SK-N-SH (cell line): Measurements from ENCODE around the gene CARD19. TPM values are rescaled to one million over a fixed set of nuclear protein-coding genes. Genes with fewer than 3 reads are reported as not detected.

Experiments
- CTCF ChIA-PET: fragments of 300-600, 350-600 bp; formaldehyde crosslinking; extraction: SDS; loops from one replicate; lab custom pipeline; 2021; lab: Yijun Ruan, JAX
- POLR2A ChIA-PET: fragments of 350-600 bp; sonication (Branson Sonifier 250); formaldehyde crosslinking; extraction: SDS; loops from one replicate; lab custom pipeline; 2020; ENCODE audit warnings: antibody characterized with exemption, inconsistent platforms; lab: Yijun Ruan, JAX
- DNase-seq: peaks from one replicate; pipeline ENCODE4 v3.0.0; 2012
- H2AFZ ChIP-seq: fragments of 200-600 bp; sonication (generic); 2 replicates; pipeline ENCODE4 v1.8.1; 2016; ENCODE audit warnings: antibody characterized with exemption, mild to moderate bottlenecking, low read depth
- H3F3A ChIP-seq: fragments of 200-600 bp; sonication (generic); replicated peaks from 2 replicates; pipeline ENCODE3; 2016; ENCODE audit warnings: antibody characterized with exemption, mild to moderate bottlenecking; ENCODE audit not compliant: insufficient read depth
- H3K27ac ChIP-seq, 2 experiments: fragments of 200-500 bp in 1 of 2; fragments of 200-600 bp in 1 of 2; sonication (Bioruptor generic) in 1 of 2; sonication (generic), shearing (Covaris generic) in 1 of 2; 2 replicates each; pipeline versions ENCODE4 v1.5.1 to v1.6.1; 2014 to 2016; ENCODE audit warnings: low read depth in 2 of 2, inconsistent platforms in 1 of 2, low read length in 1 of 2, mild to moderate bottlenecking in 1 of 2, mixed read lengths in 1 of 2
- H3K27me3 ChIP-seq: fragments of 200-600 bp; sonication (generic), shearing (Covaris generic); 2 replicates; pipeline ENCODE4 v1.6.1; 2016; ENCODE audit warnings: mixed run types; ENCODE audit not compliant: insufficient read depth
- H3K36me3 ChIP-seq, 2 experiments: fragments of 200-500 bp in 1 of 2; fragments of 200-600 bp in 1 of 2; sonication (Bioruptor generic) in 1 of 2; sonication (generic) in 1 of 2; replicated peaks in 1 of 2; 2 replicates each; pipeline versions ENCODE3 to v1.5.1; 2014 to 2016; ENCODE audit warnings: low read length in 1 of 2, mild to moderate bottlenecking in 1 of 2; ENCODE audit not compliant: insufficient read depth in 2 of 2, control insufficient read depth in 1 of 2
- H3K4me1 ChIP-seq, 2 experiments: fragments of 200-500 bp in 1 of 2; fragments of 200-600 bp in 1 of 2; sonication (Bioruptor generic) in 1 of 2; sonication (generic), shearing (Covaris generic) in 1 of 2; 2 replicates each; pipeline versions ENCODE4 v1.5.1 to v1.6.1; 2014 to 2016; ENCODE audit warnings: low read depth in 1 of 2, low read length in 1 of 2, mixed run types in 1 of 2; ENCODE audit not compliant: insufficient read depth in 2 of 2, control insufficient read depth in 1 of 2
- H3K4me2 ChIP-seq: fragments of 200-600 bp; sonication (generic), shearing (Covaris generic); 2 replicates; pipeline ENCODE4 v1.6.1; 2017; ENCODE audit warnings: mixed run types
- H3K4me3 ChIP-seq, 2 experiments: fragments of 200-500 bp in 1 of 2; fragments of 200-600 bp in 1 of 2; sonication (Bioruptor generic) in 1 of 2; sonication (generic), shearing (Covaris generic) in 1 of 2; 2 replicates each; pipeline versions ENCODE4 v1.5.1 to v1.8.1; 2014 to 2016; ENCODE audit warnings: low read depth in 2 of 2, inconsistent platforms in 1 of 2, low read length in 1 of 2, mild to moderate bottlenecking in 1 of 2, mixed read lengths in 1 of 2, moderate library complexity in 1 of 2
- H3K79me2 ChIP-seq: fragments of 200-600 bp; sonication (generic); 2 replicates; pipeline ENCODE4 v1.8.1; 2017; ENCODE audit warnings: mild to moderate bottlenecking; ENCODE audit not compliant: insufficient read depth
- H3K9ac ChIP-seq: fragments of 200-600 bp; sonication (generic); 2 replicates; pipeline ENCODE4 v1.6.1; 2017; ENCODE audit warnings: mixed run types
- H3K9me2 ChIP-seq: fragments of 200-600 bp; sonication (generic); 2 replicates; pipeline ENCODE4 v1.6.1; 2017; ENCODE audit warnings: mixed run types
- H3K9me3 ChIP-seq: fragments of 200-600 bp; sonication (generic); 2 replicates; pipeline ENCODE4 v1.6.1; 2017; ENCODE audit warnings: mixed run types, mild to moderate bottlenecking, moderate library complexity
- H4K20me1 ChIP-seq: fragments of 200-600 bp; sonication (generic); 2 replicates; pipeline ENCODE4 v1.6.1; 2017; ENCODE audit warnings: mild to moderate bottlenecking, mixed run types; ENCODE audit not compliant: insufficient read depth
- CHD2 ChIP-seq: fragments of 150-350 bp; IDR thresholded peaks from 2 replicates; pipeline ENCODE4 v1.6.1; 2018; ENCODE audit warnings: low read length; ENCODE audit not compliant: partially characterized antibody
- CTCF ChIP-seq: fragments of 200-600 bp; sonication (generic); IDR thresholded peaks from 2 replicates; pipeline ENCODE4 v1.6.1; 2017; ENCODE audit warnings: antibody characterized with exemption, mild to moderate bottlenecking, moderate library complexity
- EP300 ChIP-seq, 2 experiments: IDR thresholded peaks; 2 replicates each; pipeline versions ENCODE4 v1.4.0 to v1.6.1; 2012; ENCODE audit warnings: borderline replicate concordance in 1 of 2, low read depth in 1 of 2, low read length in 1 of 2
- FOSL2 ChIP-seq: IDR thresholded peaks from 2 replicates; pipeline ENCODE4 v1.4.0; 2012; ENCODE audit warnings: low read depth, mild to moderate bottlenecking, moderate library complexity, borderline replicate concordance
- FOXJ3 ChIP-seq: sonication (generic); formaldehyde crosslinking; IDR thresholded peaks from 2 replicates; pipeline ENCODE4 v1.5.1; 2020; ENCODE audit warnings: mild to moderate bottlenecking, missing genetic modification reagents
- GABPA ChIP-seq: IDR thresholded peaks from 2 replicates; pipeline ENCODE4 v1.4.0; 2012; ENCODE audit warnings: low read depth, mild to moderate bottlenecking
- JUND ChIP-seq: IDR thresholded peaks from 2 replicates; pipeline ENCODE4 v1.4.0; 2012
- MAX ChIP-seq: IDR thresholded peaks from 2 replicates; pipeline ENCODE4 v1.4.0; 2012; ENCODE audit warnings: low read depth
- MEF2A ChIP-seq: IDR thresholded peaks from 2 replicates; pipeline ENCODE4 v1.4.0; 2012; ENCODE audit warnings: low read depth, borderline replicate concordance
- MXI1 ChIP-seq: IDR thresholded peaks from 2 replicates; pipeline ENCODE4 v1.6.1; 2012; ENCODE audit warnings: mild to moderate bottlenecking, low read depth, low read length, improper control_type of control experiment
- NFIC ChIP-seq: IDR thresholded peaks from 2 replicates; pipeline ENCODE4 v1.4.0; 2012; ENCODE audit warnings: borderline replicate concordance
- PBX3 ChIP-seq: IDR thresholded peaks from 2 replicates; pipeline ENCODE4; 2012
- POLR2AphosphoS5 ChIP-seq: IDR thresholded peaks from 2 replicates; pipeline ENCODE4 v1.6.1; 2012; ENCODE audit warnings: low read depth, low read length
- RAD21 ChIP-seq: IDR thresholded peaks from 2 replicates; pipeline ENCODE4 v1.6.1; 2012; ENCODE audit warnings: mild to moderate bottlenecking, low read length
- RCOR1 ChIP-seq: fragments of 150-350 bp; IDR thresholded peaks from 2 replicates; pipeline ENCODE4 v1.6.1; 2017; ENCODE audit warnings: antibody characterized with exemption, low read length
- RFX5 ChIP-seq: IDR thresholded peaks from 2 replicates; pipeline ENCODE4 v1.6.1; 2012; ENCODE audit warnings: mild to moderate bottlenecking, improper control_type of control experiment, low read length
- RXRA ChIP-seq: IDR thresholded peaks from 2 replicates; pipeline ENCODE4 v1.4.0; 2012; ENCODE audit warnings: low read depth, mild to moderate bottlenecking, borderline replicate concordance
- SMC3 ChIP-seq: IDR thresholded peaks from 2 replicates; pipeline ENCODE4 v1.6.1; 2012; ENCODE audit warnings: low read depth, low read length, improper control_type of control experiment
- ZBTB33 ChIP-seq: IDR thresholded peaks from 2 replicates; pipeline ENCODE4 v1.4.0; 2012; ENCODE audit warnings: low read depth, borderline replicate concordance
- WGBS: methylation state at CpG from one replicate; pipeline ENCODE4 v1.1.6; 2017; ENCODE audit warnings: low lambda C conversion rate; 5-methylcytosine and 5-hydroxymethylcytosine counted together
- polyA plus RNA-seq, 3 experiments: library from polyadenylated mRNA; depleted of rRNA; stranded (reverse); fragments of >200 nt; gene quantifications; 2 replicates each; pipeline ENCODE4 v1.2.3, GENCODE V29; 2012

Gene CARD19
- polyA plus RNA-seq, 1 of the 3 experiments (the other 2 are of a cell fraction): 165 TPM

- DNase-seq: no peak
- Histone ChIP-seq H2AFZ (no peak overlapping the region), H4K20me1 (0 out of 2 replicates have a peak, but pooled peaks cover 7% of the 10 kb centered on the region), H3K36me3 (peaks cover 0 to 9% of the 10 kb centered on the region in 2 experiments), H3F3A (peaks cover 4% of the 10 kb centered on the region), H3K9me3 (no peaks in the 10 kb centered on the region), H3K9me2 (no peaks in the 10 kb centered on the region), H3K9ac (no peak overlapping the region), H3K4me1 (peaks cover 8 to 67% of the 10 kb centered on the region in 2 experiments; a peak in 3 of 4 replicates), H3K4me2 (no peak overlapping the region), H3K79me2 (peaks cover 23% of the 10 kb centered on the region; the same call in 1 of the 2 replicates), H3K27ac (no peak overlapping the region), H3K4me3 (no peak overlapping the region), H3K27me3 (no peaks in the 10 kb centered on the region)
- 89% methylated on average over 9 of the region's 10 CpGs for WGBS
- CTCF ChIA-PET: interaction anchor here (1.3 to 5.2 kb wide), 3 partner anchors 10 to 125 kb away, joined by 3 to 31 read pairs (median 7); no protein-coding TSS in a partner anchor
- TF ChIP-seq POLR2AphosphoS5 (no peak), RAD21 (no peak), RFX5 (no peak), EP300 (IDR thresholded peaks at IDR 0.05; ENCODE audit: borderline replicate concordance in 1 of 2, low read depth in 1 of 2, low read length in 1 of 2) (no peak), SMC3 (no peak), MEF2A (no peak), MAX (no peak), FOSL2 (no peak), FOXJ3 (no peak), PBX3 (no peak), MXI1 (no peak), GABPA (no peak), CTCF (no peak)
- POLR2A ChIA-PET: no interaction called here
Measured at GRCh38 chr9:93128715-93129224, 32.8 kb downstream of the CARD19 start.

- H3K27ac ChIP-seq: no peak overlapping the region; a peak in 1 of 4 replicates
- CTCF ChIA-PET: interaction anchor here (0.7 to 5.2 kb wide), 6 partner anchors 10 to 183 kb away, joined by 3 to 31 read pairs (median 4); no protein-coding TSS in a partner anchor
- H3K27me3 ChIP-seq: no peaks in the 10 kb centered on the region
- peaks cover 0 to 9% of the 10 kb centered on the region in 2 experiments for H3K36me3 ChIP-seq
- DNase-seq: no peak
- 84% methylated on average over 6 of the region's 8 CpGs for WGBS
- H4K20me1 ChIP-seq: 0 out of 2 replicates have a peak, but pooled peaks cover 7% of the 10 kb centered on the region
- POLR2A ChIA-PET: no interaction called here
- H2AFZ ChIP-seq: no peak overlapping the region
- H3F3A ChIP-seq: peaks cover 4% of the 10 kb centered on the region
- H3K9ac ChIP-seq: no peak overlapping the region
- H3K4me1 ChIP-seq: peaks cover 8 to 67% of the 10 kb centered on the region in 2 experiments; a peak in 3 of 4 replicates
- H3K4me3 ChIP-seq: no peak overlapping the region
- no peaks in the 10 kb centered on the region for H3K9me2 ChIP-seq
- H3K4me2 ChIP-seq: no peak overlapping the region
- peaks cover 23% of the 10 kb centered on the region; the same call in 1 of the 2 replicates for H3K79me2 ChIP-seq
- TF ChIP-seq POLR2AphosphoS5 (no peak), CHD2 (no peak), SMC3 (no peak), JUND (no peak), NFIC (no peak), RCOR1 (no peak), GABPA (no peak), ZBTB33 (no peak), RXRA (no peak)
- H3K9me3 ChIP-seq: no peaks in the 10 kb centered on the region
Measured at GRCh38 chr9:93129286-93129685, 33.3 kb downstream of the CARD19 start.
